Liver (tissue), 3 donors: ENCODE results near the gene SCAF11.

Experiments
- CTCF ChIP-seq: fragments of 150-350 bp; IDR thresholded peaks from 2 replicates; pipeline ENCODE4 v1.5.1; 2017; ENCODE audit warnings: improper control_type of control experiment, low read depth, low read length; ENCODE audit not compliant: missing input control
- MAX ChIP-seq: IDR thresholded peaks from 2 replicates; pipeline ENCODE4 v1.6.1; 2016; ENCODE audit warnings: antibody characterized with exemption
- RXRA ChIP-seq, 2 donors: IDR thresholded peaks; 2 replicates each; pipeline ENCODE4 v1.6.1; 2017 to 2018; ENCODE audit warnings: antibody characterized with exemption in 2 of 2, mild to moderate bottlenecking in 1 of 2
- TAF1 ChIP-seq: conservative IDR thresholded peaks from 2 replicates; pipeline ENCODE4 v1.6.1; 2016; ENCODE audit warnings: antibody characterized with exemption, mild to moderate bottlenecking
- ZBTB33 ChIP-seq: IDR thresholded peaks from 2 replicates; pipeline ENCODE4 v1.6.1; 2016; ENCODE audit warnings: antibody characterized with exemption
- donor health status: healthy.
- donor health status: healthy.

GRCh38 chr12:45895961-45896360 is 94.4 kb downstream of the SCAF11 start:
- TF ChIP-seq CTCF (no peak), RXRA (IDR thresholded peaks at IDR 0.05) (no peak), ZBTB33 (no peak), MAX (no peak), TAF1 (no peak)
